K562 (cell line): ENCODE measurements around the gene USH1G. TPM values are rescaled to one million over a fixed set of nuclear protein-coding genes. Genes with fewer than 3 reads are reported as not detected.

Experiments
- ATAC-seq: fragments of 200-7000 bp; cut with Tn5 transposase; 3 replicates; pipeline ENCODE4 v1.9.1; 2020; ENCODE audit warnings: moderate library complexity
- BruUV-seq: library from RNA; stranded (reverse); fragments of 400-500 nt; replicated peaks from 2 replicates; lab custom pipeline; 2021; lab: Mats Ljungman, UMichigan
- CTCF ChIA-PET: fragments of 300-600 bp; formaldehyde crosslinking; extraction: SDS; loops from one replicate; lab custom pipeline; 2021; ENCODE audit warnings: low intra/inter-chr PET ratio; lab: Yijun Ruan, JAX
- POLR2A ChIA-PET: fragments of 300-600, 350-650 bp; sonication (Branson Sonifier 250); formaldehyde crosslinking; extraction: SDS; loops from one replicate; lab custom pipeline; 2021; ENCODE audit warnings: antibody characterized with exemption, inconsistent platforms; lab: Yijun Ruan, JAX
- DNase-seq, 4 experiments: peaks; one replicate each; pipeline versions ENCODE4 v3.0.0 to v3.0.0-alpha.2; 2011 to 2018; ENCODE audit warnings: low spot score in 3 of 4, mixed read lengths in 3 of 4; ENCODE audit errors: extremely low read depth in 1 of 4
- FAIRE-seq: peaks from 2 replicates; lab custom pipeline; 2011; peaks lifted over from hg19 to GRCh38; lab: Jason Lieb, UNC
- H2AFZ ChIP-seq: 2 replicates; pipeline ENCODE4 v1.6.0; 2011; ENCODE audit warnings: low read depth, low read length, control low read depth, inconsistent platforms
- H3K27ac ChIP-seq: fragments of 200-600 bp; 3 replicates; pipeline ENCODE4 v1.8.0; 2011; ENCODE audit warnings: low read depth, mild to moderate bottlenecking, control low read depth, inconsistent platforms, low read length, moderate library complexity, mixed read lengths; ENCODE audit errors: extremely low read depth
- H3K27me3 ChIP-seq, 2 experiments: fragments of 300-600 bp in 1 of 2; 2 replicates in 1 of 2; 3 replicates in 1 of 2; pipeline versions ENCODE4 v1.6.0 to v1.8.0; 2011; ENCODE audit warnings: inconsistent platforms in 2 of 2, low read length in 2 of 2, mild to moderate bottlenecking in 1 of 2, mixed read lengths in 1 of 2, moderate library complexity in 1 of 2; ENCODE audit not compliant: control insufficient read depth in 2 of 2, insufficient read depth in 2 of 2
- H3K36me3 ChIP-seq: fragments of 300-600 bp; 3 replicates; pipeline ENCODE4 v1.8.0; 2011; ENCODE audit warnings: mild to moderate bottlenecking, low read length, inconsistent platforms; ENCODE audit not compliant: control insufficient read depth, insufficient read depth
- H3K4me1 ChIP-seq, 2 experiments: fragments of 200-600 bp in 1 of 2; replicated peaks in 1 of 2; 2 replicates in 1 of 2; 3 replicates in 1 of 2; pipeline versions ENCODE4 v1.5.1 to v1.8.0; 2011; ENCODE audit warnings: inconsistent platforms in 2 of 2, low read length in 2 of 2, mild to moderate bottlenecking in 1 of 2, mixed read lengths in 1 of 2, moderate library complexity in 1 of 2; ENCODE audit not compliant: control insufficient read depth in 2 of 2, insufficient read depth in 2 of 2
- H3K4me2 ChIP-seq: 2 replicates; pipeline ENCODE4 v1.6.1; 2011; ENCODE audit warnings: low read length, control low read depth, inconsistent platforms, mixed read lengths; ENCODE audit not compliant: insufficient read depth
- H3K4me3 ChIP-seq: fragments of 200-600 bp; sonication (generic), shearing (Covaris generic); 2 replicates; pipeline ENCODE4 v1.5.1; 2016; ENCODE audit warnings: control low read depth, inconsistent platforms
- H3K79me2 ChIP-seq: fragments of 200-600 bp; 3 replicates; pipeline ENCODE4 v1.8.0; 2011; ENCODE audit warnings: low read length, inconsistent platforms; ENCODE audit not compliant: control insufficient read depth, insufficient read depth
- H3K9ac ChIP-seq, 2 experiments: 2 replicates each; pipeline versions ENCODE4 v1.6.0 to v1.6.1; 2011; ENCODE audit warnings: low read depth in 2 of 2, low read length in 2 of 2, control low read depth in 1 of 2, inconsistent platforms in 1 of 2, mild to moderate bottlenecking in 1 of 2, mixed read lengths in 1 of 2; ENCODE audit not compliant: insufficient read depth in 1 of 2
- H3K9me1 ChIP-seq: one replicate; pipeline ENCODE4 v1.6.0; 2011; ENCODE audit warnings: inconsistent platforms, mild to moderate bottlenecking, low read length, moderate library complexity; ENCODE audit not compliant: control insufficient read depth, insufficient read depth
- H3K9me3 ChIP-seq: replicated peaks from 2 replicates; pipeline ENCODE4 v1.5.1; 2011; ENCODE audit warnings: low read depth, low read length, inconsistent platforms; ENCODE audit not compliant: control insufficient read depth, insufficient read depth
- H4K20me1 ChIP-seq: replicated peaks from 2 replicates; pipeline ENCODE4 v1.6.1; 2011; ENCODE audit warnings: low read length, inconsistent platforms, mixed read lengths; ENCODE audit not compliant: control insufficient read depth, insufficient read depth
- BRF1 ChIP-seq: IDR thresholded peaks from 3 replicates; pipeline ENCODE4 v1.6.1; 2011; ENCODE audit warnings: borderline replicate concordance, mild to moderate bottlenecking; ENCODE audit not compliant: insufficient read length; ENCODE audit errors: extremely low read depth
- CCAR2 ChIP-seq: fragments of 200-400 bp; formaldehyde crosslinking; IDR thresholded peaks from 2 replicates; pipeline ENCODE4 v1.6.1; 2017; ENCODE audit warnings: mild to moderate bottlenecking, low read depth, low read length
- CREM ChIP-seq: IDR thresholded peaks from 2 replicates; pipeline ENCODE4 v1.6.1; 2014; ENCODE audit warnings: antibody characterized with exemption, low read depth
- FOXP1 ChIP-seq: sonication (generic); formaldehyde crosslinking; IDR thresholded peaks from 2 replicates; pipeline ENCODE4 v1.8.0; 2022; ENCODE audit warnings: mild to moderate bottlenecking, missing genetic modification reagents
- HNRNPH1 ChIP-seq: fragments of 200-400 bp; formaldehyde crosslinking; optimal IDR thresholded peaks from 2 replicates; pipeline ENCODE3; 2017; ENCODE audit warnings: low read depth, mild to moderate bottlenecking, low read length, moderate library complexity
- NR2C2 ChIP-seq, 2 experiments: fragments of 200-800 bp in 1 of 2; sonication (Bioruptor generic) in 1 of 2; sonication (generic) in 1 of 2; formaldehyde crosslinking in 1 of 2; IDR thresholded peaks; 2 replicates each; pipeline versions ENCODE4 v1.6.1 to v1.8.0; 2016 to 2022; ENCODE audit warnings: mild to moderate bottlenecking in 1 of 2, missing compliant biosample characterization in 1 of 2, missing genetic modification characterization in 1 of 2, missing genetic modification reagents in 1 of 2
- RAD51 ChIP-seq: fragments of 450-650 bp; IDR thresholded peaks from 2 replicates; pipeline ENCODE4 v1.7.1; 2016; ENCODE audit warnings: low read depth, mild to moderate bottlenecking, borderline replicate concordance
- RFX1 ChIP-seq: fragments of 450-650 bp; IDR thresholded peaks from 2 replicates; pipeline ENCODE4 v1.6.1; 2016; ENCODE audit warnings: mild to moderate bottlenecking, moderate library complexity
- SNIP1 ChIP-seq: fragments of 450-650 bp; IDR thresholded peaks from 2 replicates; pipeline ENCODE4 v1.7.1; 2017; ENCODE audit warnings: low read depth, mild to moderate bottlenecking
- SOX6 ChIP-seq: fragments of 450-650 bp; IDR thresholded peaks from 2 replicates; pipeline ENCODE4 v1.6.1; 2014; ENCODE audit warnings: mild to moderate bottlenecking
- SP1 ChIP-seq: sonication (generic); formaldehyde crosslinking; IDR thresholded peaks from 2 replicates; pipeline ENCODE4 v1.8.1; 2022; ENCODE audit warnings: mild to moderate bottlenecking, missing genetic modification reagents
- TCF7L2 ChIP-seq: fragments of 150-350 bp; IDR thresholded peaks from 2 replicates; pipeline ENCODE4 v1.6.1; 2016; ENCODE audit warnings: low read depth, mild to moderate bottlenecking, low read length, moderate library complexity
- TEAD1 ChIP-seq, 2 experiments: fragments of 450-650 bp in 1 of 2; sonication (generic) in 1 of 2; formaldehyde crosslinking; IDR thresholded peaks; 2 replicates each; pipeline versions ENCODE4 v1.4.0 to v1.8.0; 2020 to 2022; ENCODE audit warnings: mild to moderate bottlenecking in 2 of 2, missing genetic modification reagents in 1 of 2
- ZC3H4 ChIP-seq: sonication (generic); formaldehyde crosslinking; IDR thresholded peaks from 2 replicates; pipeline ENCODE4 v1.9.0; 2021; ENCODE audit warnings: missing genetic modification reagents, borderline replicate concordance
- ZNF239 ChIP-seq: fragments of 250-450 bp; sonication (Bioruptor Pico); IDR thresholded peaks from 2 replicates; pipeline ENCODE4 v1.4.0; 2020; ENCODE audit warnings: mild to moderate bottlenecking
- ZNF316 ChIP-seq: fragments of 450-650 bp; IDR thresholded peaks from 2 replicates; pipeline ENCODE4 v1.6.1; 2016
- WGBS: fragments of 100-300 bp; shearing (Covaris generic); methylation state at CpG from one replicate; pipeline ENCODE4 v1.1.6; 2016; ENCODE audit warnings: low coverage, mixed read lengths; ENCODE audit not compliant: insufficient coverage; ENCODE audit errors: missing lambda C conversion rate; 5-methylcytosine and 5-hydroxymethylcytosine counted together
- in situ Hi-C: fragments of 300-500 bp; cut with MboI; formaldehyde crosslinking; loops from 4 replicates; pipeline ENCODE4 v1.15.0; 2018; ENCODE audit warnings: inconsistent platforms, mixed read lengths
- intact Hi-C: fragments of 100-400 bp; cut with micrococcal nuclease; formaldehyde crosslinking; loops from 2 replicates; pipeline ENCODE4 v1.14.2; 2022
- polyA plus RNA-seq, 8 experiments: library from polyadenylated mRNA; depleted of rRNA in 4 of 8; stranded (reverse) in 5 of 8; unstranded in 3 of 8; fragments of >200 nt; fragmentation: Nextera tagmentation in 2 of 8; fragmentation: Illumina TruSeq in 1 of 8; extraction: Ambion mirVana in 2 of 8; extraction: Trizol in 1 of 8; gene quantifications; 2 replicates each; pipeline versions ENCODE4 v1.2.1 to v1.2.3, GENCODE V29; 2011 to 2014; ENCODE audit warnings: inconsistent platforms in 1 of 8, missing spikeins in 1 of 8
- total RNA-seq, 7 experiments: library from RNA; depleted of rRNA in 6 of 7; stranded (reverse); fragments of >200 nt in 6 of 7; fragmentation: Illumina TruSeq in 2 of 7; extraction: Trizol in 2 of 7; gene quantifications; 2 replicates each; pipeline versions ENCODE4 v1.2.1 to v1.2.3, GENCODE V29; 2011 to 2021; ENCODE audit warnings: low replicate concordance in 1 of 7
- TF ChIP-seq, protein P1 (sequence below): sonication (generic); formaldehyde crosslinking; IDR thresholded peaks from 2 replicates; pipeline ENCODE4 v1.8.0; 2022; ENCODE audit warnings: mild to moderate bottlenecking, missing genetic modification reagents
- TF ChIP-seq, protein P2 (sequence below): fragments of 250-450 bp; sonication (Bioruptor Pico); IDR thresholded peaks from 2 replicates; pipeline ENCODE4 v1.8.0; 2021; ENCODE audit warnings: mild to moderate bottlenecking, moderate library complexity

The USH1G gene
- total and polyA plus RNA-seq, 9 of the 15 experiments (the other 6 are each of a cell fraction or from before 2014, with no cell fraction given): 0.22 to 1.00 (median 0.64) TPM; not detected in 2

DNA sequence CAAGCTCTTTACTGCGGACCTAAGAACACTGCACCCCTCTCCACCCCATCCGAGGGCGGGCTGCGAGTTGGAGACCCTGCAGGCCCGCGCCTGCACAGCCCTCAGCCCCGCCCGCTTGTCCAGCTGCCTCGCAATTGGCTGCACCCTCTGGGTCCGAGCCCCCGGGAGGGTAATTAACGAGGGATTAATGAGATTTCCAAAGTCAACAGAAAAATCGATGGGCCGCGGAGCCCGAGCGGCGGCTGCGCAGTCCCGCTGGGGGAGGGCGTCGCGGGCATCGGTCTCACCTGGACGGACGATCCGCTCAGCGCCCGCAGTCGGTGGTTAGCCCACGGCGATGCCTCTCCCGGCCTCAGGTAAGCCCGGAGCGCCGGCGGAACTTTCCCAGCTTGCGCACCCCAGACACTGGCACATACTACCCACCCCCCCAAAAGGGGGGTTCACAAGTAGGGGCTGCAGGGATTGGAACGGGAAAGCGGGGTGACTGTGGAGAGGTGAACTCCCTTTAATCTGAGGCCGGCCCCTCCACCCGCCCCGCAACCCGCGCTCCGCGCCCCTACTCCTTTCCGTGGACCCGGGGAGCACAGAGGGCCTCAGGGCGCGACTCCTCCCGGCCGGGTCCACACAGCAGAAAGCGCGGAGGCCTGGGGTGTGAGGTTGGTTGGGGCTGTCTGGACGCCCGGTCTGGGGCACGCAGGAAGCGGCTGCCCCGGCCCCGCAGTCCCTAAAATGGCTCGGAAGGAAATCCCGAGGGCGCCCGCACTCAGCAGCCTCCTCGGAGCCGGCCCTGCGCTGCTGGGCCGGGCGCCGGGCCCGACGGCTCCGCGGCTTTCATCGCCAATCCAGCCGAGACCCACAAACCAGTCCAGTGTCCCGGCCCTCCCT is 12.8 kb upstream of the USH1G start, which contains the start of gene OTOP3:
TSS of gene OTOP3 (plus strand) at position 314 of the 885 bp plus-strand sequence. CDS start at position 338, 24 bp downstream.
- DNase-seq: no peak
- Histone ChIP-seq H2AFZ (no peak within 1 kb of the TSS), H3K79me2 (no peaks in the 10 kb centered on the region), H3K9me1 (no peaks in the 10 kb centered on the region), H3K9me3 (no peaks in the 10 kb centered on the region), H3K27me3 (peaks cover 6 to 19% of the 10 kb centered on the region in 2 experiments; a peak in 4 of 5 replicates), H3K27ac (no peak within 1 kb of the TSS), H3K9ac (no peak within 1 kb of the TSS), H3K4me2 (no peak within 1 kb of the TSS), H3K4me1 (peaks cover 15 to 20% of the 10 kb centered on the region in 2 experiments; a peak in 4 of 5 replicates), H3K4me3 (no peak within 1 kb of the TSS), H3K36me3 (no peaks in the 10 kb centered on the region), H4K20me1 (0 out of 2 replicates have a peak, but pooled peaks cover 4% of the 10 kb centered on the region)
- no peak for ATAC-seq
- ChIA-PET CTCF (no interaction called here), POLR2A (interaction anchor here (0.5 to 0.6 kb wide), 3 partner anchors 69 to 862 kb away, joined by 3 to 4 read pairs (median 3); no protein-coding TSS in a partner anchor)
- intact Hi-C loops (no loop called here), in situ Hi-C loops (no loop called here)
- 36% methylated on average over 66 of the region's 78 CpGs for WGBS
- no TSS peak for BruUV-seq
- FAIRE-seq: no peak
- TF ChIP-seq TEAD1 (CRISPR knock-in tag; IDR thresholded peaks at IDR 0.05) (no peak), NR2C2 (CRISPR knock-in tag; IDR thresholded peaks at IDR 0.05) (no peak), NR2C2 (tag; IDR thresholded peaks at IDR 0.05) (no peak), CREM (no peak), SOX6 (no peak), HNRNPH1 (no peak), SP1 (no peak), CCAR2 (no peak), SNIP1 (no peak), ZC3H4 (CRISPR knock-in tag) (no peak), ZNF316 (no peak), TCF7L2 (no peak), FOXP1 (CRISPR knock-in tag) (no peak), RFX1 (no peak), BRF1 (no peak), ZNF239 (CRISPR knock-in tag) (no peak), RAD51 (no peak)
- TF ChIP-seq, protein P1, sequence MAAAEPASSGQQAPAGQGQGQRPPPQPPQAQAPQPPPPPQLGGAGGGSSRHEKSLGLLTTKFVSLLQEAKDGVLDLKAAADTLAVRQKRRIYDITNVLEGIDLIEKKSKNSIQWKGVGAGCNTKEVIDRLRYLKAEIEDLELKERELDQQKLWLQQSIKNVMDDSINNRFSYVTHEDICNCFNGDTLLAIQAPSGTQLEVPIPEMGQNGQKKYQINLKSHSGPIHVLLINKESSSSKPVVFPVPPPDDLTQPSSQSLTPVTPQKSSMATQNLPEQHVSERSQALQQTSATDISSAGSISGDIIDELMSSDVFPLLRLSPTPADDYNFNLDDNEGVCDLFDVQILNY (CRISPR knock-in tag): no peak
- TF ChIP-seq, protein P2, sequence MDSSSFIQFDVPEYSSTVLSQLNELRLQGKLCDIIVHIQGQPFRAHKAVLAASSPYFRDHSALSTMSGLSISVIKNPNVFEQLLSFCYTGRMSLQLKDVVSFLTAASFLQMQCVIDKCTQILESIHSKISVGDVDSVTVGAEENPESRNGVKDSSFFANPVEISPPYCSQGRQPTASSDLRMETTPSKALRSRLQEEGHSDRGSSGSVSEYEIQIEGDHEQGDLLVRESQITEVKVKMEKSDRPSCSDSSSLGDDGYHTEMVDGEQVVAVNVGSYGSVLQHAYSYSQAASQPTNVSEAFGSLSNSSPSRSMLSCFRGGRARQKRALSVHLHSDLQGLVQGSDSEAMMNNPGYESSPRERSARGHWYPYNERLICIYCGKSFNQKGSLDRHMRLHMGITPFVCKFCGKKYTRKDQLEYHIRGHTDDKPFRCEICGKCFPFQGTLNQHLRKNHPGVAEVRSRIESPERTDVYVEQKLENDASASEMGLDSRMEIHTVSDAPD (CRISPR knock-in tag): no peak
